Ammon's horn (tissue), 1 donor: ENCODE data around the gene SCYL1.
"Not testable (repeated sequence)": the region's sequence is repeated elsewhere in the genome, so short reads cannot be mapped to it uniquely, and the experiment has no call there.

Source experiments
- DNase-seq: peaks from one replicate; pipeline ENCODE4 v3.0.0-alpha.2; 2016; ENCODE audit warnings: low spot score

Gene SCYL1

DNA sequence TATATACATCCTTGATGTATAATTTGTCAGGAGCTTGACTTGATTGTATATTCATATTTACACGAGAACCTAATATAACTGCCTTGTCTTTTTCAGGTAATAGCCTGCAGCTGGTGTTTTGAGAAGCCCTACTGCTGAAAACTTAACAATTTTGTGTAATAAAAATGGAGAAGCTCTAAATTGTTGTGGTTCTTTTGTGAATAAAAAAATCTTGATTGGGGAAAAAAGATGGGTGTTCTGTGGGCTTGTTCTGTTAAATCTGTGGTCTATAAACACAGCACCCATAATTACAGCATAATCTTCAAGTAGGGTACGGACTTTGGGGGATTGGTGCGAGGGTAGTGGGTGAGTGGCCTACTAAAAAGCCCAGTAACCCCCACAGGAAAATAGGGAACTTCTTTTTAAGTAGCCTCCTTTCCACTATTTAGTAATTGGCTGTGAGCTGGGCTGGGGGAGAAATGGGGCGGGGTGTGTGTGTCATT lies 18.6 kb upstream of the SCYL1 start:
- DNase-seq: no peak

GRCh38 chr11:65506772-65507505 lies 17.9 kb upstream of the SCYL1 start:
- DNase-seq: peak; percentile 53

- not testable (repeated sequence) for DNase-seq
Measured at GRCh38 chr11:65512311-65512710, 12.6 kb upstream of the SCYL1 start.

- no peak for DNase-seq
Measured at GRCh38 chr11:65516135-65516968, 8.5 kb upstream of the SCYL1 start.

DNA sequence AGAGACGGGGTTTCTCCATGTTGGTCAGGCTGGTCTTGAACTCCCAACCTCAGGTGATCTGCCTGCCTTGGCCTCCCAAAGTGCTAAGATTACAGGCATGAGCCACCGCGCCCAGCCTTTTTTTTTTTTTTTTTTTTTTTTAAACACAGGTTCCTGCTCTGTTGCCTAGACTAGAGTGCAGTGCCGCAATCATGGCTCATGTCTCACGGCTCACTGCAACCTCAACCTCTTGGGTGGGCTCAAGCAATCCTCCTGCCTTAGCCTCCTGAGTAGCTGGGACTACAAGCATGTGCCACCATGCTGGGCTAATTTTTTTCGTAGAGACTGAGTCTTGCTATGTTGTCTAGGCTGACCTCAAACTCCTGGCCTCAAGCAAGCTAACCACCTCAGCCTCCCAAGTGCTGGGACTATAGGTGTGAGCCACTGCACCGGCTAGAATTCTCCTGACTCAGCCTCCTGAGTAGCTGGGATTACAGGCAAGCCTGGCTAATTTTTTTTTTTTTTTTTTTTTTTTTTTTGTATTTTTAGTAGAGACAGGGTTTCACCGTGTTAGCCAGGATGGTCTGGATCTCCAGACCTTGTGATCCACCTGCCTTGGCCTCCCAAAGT lies 5.8 kb upstream of the SCYL1 start:
- not testable (repeated sequence) for DNase-seq

- not testable (repeated sequence) for DNase-seq
Measured at GRCh38 chr11:65521777-65522521, 2.9 kb upstream of the SCYL1 start.

DNA sequence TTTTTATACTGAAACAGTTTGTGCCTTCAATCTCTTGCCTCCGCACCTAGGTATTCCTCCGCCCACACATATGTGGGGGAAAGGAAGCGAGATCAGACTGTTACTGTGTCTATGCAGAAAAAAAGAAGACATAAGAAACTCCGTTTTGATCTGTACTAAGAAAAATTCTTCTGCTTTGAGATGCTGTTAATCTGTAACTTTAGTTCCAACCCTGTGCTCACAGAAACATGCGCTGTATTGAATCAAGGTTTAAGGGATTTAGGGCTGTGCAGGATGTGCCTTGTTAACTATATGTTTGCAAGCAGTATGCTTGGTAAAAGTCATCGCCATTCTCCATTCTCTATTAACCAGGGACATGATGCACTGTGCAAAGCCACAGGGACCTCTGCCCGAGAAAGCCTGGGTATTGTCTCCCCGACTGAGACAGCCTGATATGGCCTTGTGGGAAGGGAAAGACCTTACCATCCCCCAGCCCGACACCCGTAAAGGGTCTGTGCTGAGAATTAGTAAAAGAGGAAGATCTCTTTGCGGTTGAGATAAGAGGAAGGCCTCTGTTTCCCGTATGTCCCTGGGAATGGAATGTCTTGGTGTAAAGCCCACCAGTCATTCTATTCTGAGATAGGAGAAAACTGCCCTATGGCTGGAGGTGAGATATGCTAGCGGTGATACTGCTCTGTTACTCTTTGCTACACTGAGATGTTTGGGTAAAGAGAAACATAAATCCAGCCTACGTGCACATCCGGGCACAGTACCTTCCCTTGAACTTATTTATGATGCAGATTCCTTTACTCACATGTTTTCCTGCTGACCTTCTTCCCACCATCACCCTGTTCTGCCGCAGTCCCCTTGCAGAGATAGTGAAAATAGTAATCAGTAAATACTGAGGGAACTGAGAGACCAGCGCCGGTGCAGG lies 1.9 kb upstream of the SCYL1 start:
- DNase-seq: peak; percentile 52

DNA sequence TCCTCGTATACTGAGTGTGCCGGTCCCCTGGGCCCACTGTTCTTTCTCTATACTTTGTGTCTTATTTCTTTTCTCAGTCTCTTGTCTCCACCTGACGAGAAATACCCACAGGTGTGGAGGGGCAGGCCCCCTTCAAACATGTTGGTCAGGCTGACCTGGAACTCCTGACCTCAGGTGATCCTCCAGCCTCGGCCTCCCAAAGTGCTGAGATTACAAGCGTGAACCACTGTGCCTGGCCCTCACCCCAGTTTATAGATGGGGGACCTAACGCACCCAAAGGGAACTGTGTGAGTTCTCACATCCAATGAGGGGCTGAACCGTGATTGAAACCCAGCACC lies 1.3 kb upstream of the SCYL1 start:
- not testable (repeated sequence) for DNase-seq

DNA sequence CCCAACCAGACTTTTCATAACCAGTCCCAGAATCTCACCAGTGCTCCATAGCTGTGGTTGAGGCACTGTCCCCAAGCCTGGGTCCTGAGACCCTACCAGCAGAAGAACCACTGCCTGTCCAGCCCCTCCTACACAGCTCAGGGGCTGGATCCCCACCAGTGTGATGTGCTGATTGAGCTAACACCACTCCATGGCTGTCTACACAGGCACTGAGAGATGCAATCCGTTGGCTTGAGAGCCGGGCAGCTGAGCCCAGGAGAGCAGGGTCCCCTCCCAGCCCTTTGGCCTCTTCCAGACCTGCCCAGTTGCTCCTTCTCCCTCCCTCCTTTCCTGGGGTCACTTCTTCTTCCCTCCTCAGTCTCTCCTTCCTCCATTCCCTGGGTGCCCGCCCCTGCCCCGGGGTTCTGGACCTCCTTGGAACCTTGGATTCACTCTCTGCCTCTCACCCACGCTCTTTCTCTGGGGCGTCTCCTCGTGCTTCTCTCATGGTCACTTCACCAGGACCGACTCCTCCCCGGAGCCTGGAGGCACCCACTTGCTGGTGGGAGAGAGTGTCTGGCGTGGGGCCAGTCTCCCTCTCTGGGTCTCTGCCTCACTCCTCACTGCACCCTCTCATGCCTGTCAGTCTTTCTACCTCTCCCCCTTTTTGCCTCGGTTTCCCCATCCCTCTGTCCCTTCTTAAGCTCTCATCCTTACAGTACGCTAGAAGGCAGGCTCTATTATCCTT lies 706 bp upstream of the SCYL1 start:
- peak; percentile 47 for DNase-seq

GRCh38 chr11:65525546-65526480 lies 930 bp downstream of the SCYL1 start:
- no peak for DNase-seq

DNA sequence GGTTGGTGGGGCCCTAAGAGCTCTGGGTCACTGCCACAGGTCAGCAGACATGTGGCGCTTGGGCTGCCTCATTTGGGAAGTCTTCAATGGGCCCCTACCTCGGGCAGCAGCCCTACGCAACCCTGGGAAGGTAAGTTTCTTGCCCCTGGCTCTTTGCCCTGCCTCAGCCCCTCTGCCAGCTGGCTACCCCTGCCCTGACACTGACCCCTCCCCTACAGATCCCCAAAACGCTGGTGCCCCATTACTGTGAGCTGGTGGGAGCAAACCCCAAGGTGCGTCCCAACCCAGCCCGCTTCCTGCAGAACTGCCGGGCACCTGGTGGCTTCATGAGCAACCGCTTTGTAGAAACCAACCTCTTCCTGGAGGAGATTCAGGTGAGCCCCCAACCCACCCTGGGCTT lies 1.9 kb downstream of the SCYL1 start:
- no peak for DNase-seq

DNA sequence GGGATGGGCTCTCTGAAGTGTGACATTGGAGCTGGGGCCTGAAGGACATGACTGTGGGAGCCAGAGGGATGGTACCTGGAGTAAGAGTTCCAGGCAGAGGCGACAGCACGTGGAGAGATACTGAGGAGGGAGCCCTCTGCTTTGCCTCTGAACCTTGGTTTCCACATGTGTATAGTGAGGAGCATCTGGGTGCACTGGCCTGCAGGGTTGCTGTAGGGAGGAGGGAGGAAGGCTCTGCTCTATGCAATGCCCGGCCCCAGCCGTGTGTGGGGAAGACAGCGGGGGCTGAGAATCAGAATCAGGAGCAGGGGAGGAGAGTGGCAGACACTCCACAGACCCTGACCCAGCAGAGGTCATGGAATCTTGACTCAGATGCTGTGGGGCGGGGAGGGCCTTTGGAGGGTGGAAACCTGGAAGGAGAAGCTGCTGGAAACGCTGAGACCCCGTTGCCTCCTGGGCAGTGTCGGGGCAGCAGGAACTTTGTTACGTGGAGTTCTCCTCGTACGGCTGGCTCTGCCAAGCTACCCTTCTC lies 4.0 kb downstream of the SCYL1 start:
- no peak for DNase-seq

DNA sequence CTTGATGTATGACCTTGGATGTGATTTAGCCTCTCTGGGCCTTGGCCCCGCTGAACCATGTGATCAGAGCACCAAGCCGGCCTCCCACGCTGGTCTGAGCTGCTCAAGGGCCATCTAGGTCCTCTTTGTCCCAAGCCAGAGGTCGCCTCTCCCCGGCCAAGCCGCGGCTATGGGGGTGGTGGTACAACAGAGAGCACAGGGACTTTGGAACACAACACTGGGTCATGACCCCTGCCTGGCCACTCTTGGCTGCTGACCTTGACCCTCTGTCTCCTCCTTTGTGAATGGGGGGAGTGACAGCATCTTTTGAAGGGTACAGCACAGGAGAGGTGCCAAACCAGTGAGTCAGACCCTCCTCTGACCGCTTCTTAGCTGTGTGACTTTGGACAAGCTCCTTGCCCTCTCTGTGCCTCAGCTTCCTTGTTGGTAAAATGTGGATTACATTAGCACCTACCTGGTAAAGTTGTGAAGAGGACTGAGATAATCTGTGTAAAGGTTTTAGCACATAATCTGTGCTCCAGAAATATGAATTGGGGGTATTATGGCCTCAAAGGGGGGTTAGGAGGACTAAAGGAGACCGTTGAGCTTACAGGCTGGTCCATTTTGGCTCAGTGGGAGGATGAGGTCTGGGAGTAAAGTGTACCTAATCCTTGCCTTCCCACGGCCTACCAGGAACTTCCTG lies 4.7 kb downstream of the SCYL1 start:
- no peak for DNase-seq

DNA sequence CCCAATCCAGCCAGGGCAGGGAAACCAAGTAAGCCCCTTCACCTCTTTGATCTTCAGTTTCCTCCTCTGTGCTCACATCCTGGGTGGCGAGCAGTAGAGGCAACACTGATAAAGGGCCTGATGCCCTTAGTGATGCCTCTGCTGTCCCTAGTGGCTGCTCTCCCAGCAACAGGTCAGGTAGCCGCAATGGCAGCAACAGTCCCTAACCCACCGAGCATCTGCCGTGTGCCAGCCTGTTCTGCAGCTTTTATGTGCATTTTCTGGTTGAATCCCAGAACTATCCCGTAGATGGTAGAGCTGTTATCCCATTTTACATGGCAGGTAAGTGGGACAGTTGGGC lies 5.2 kb downstream of the SCYL1 start:
- no peak for DNase-seq

GRCh38 chr11:65532388-65533064 lies 7.6 kb downstream of the SCYL1 start:
- no peak for DNase-seq

- DNase-seq: no peak
Measured at GRCh38 chr11:65535102-65535501, 10.2 kb downstream of the SCYL1 start.

GRCh38 chr11:65536412-65537295 lies 11.8 kb downstream of the SCYL1 start:
- no peak for DNase-seq
